HCT116 (cell line): ENCODE results near the gene SCGN.

Experiments
- CEBPB ChIP-seq: IDR thresholded peaks from 2 replicates; pipeline ENCODE4 v1.6.1; 2012; ENCODE audit warnings: low read depth
- CTCF ChIP-seq, 3 experiments: fragments of 200-600 bp in 1 of 3; sonication (generic) in 1 of 3; IDR thresholded peaks in 2 of 3; conservative IDR thresholded peaks in 1 of 3; 2 replicates each; pipeline ENCODE4 v1.5.1; 2012 to 2017; ENCODE audit warnings: low read depth in 2 of 3, low read length in 2 of 3, antibody characterized with exemption in 1 of 3, borderline replicate concordance in 1 of 3, control low read depth in 1 of 3, mild to moderate bottlenecking in 1 of 3, mixed read lengths in 1 of 3, mixed run types in 1 of 3, moderate library complexity in 1 of 3; ENCODE audit not compliant: insufficient read depth in 1 of 3
- EZH2 ChIP-seq: fragments of 200-600 bp; sonication (generic); IDR thresholded peaks from 2 replicates; pipeline ENCODE4 v1.6.1; 2017; ENCODE audit warnings: antibody characterized with exemption, mixed run types
- FOSL1 ChIP-seq: IDR thresholded peaks from 2 replicates; pipeline ENCODE4 v1.6.1; 2012; ENCODE audit warnings: low read depth
- POLR2A ChIP-seq: IDR thresholded peaks from 2 replicates; pipeline ENCODE4 v1.7.0; 2011; ENCODE audit warnings: borderline replicate concordance; ENCODE audit not compliant: insufficient read depth, insufficient read length; ENCODE audit errors: extremely low read depth
- REST ChIP-seq: IDR thresholded peaks from 2 replicates; pipeline ENCODE4 v1.6.1; 2012; ENCODE audit warnings: low read depth
- SRF ChIP-seq: IDR thresholded peaks from 2 replicates; pipeline ENCODE4 v1.6.1; 2012; ENCODE audit warnings: low read depth
- TCF7L2 ChIP-seq: IDR thresholded peaks from 2 replicates; pipeline ENCODE4 v1.7.0; 2011; ENCODE audit warnings: borderline replicate concordance, inconsistent platforms; ENCODE audit not compliant: insufficient read depth, insufficient read length; ENCODE audit errors: extremely low read depth

GRCh38 chr6:25608558-25609174 lies 43.3 kb upstream of the SCGN start:
- TF ChIP-seq TCF7L2: no peak
- no peak for TF ChIP-seq REST
- TF ChIP-seq CTCF (IDR thresholded peaks at IDR 0.05 in 2 of 3, conservative IDR thresholded peaks at IDR 0.05 in 1 of 3; ENCODE audit: borderline replicate concordance in 1 of 3, insufficient read depth in 1 of 3, low read depth in 2 of 3, low read length in 2 of 3): no peak
- TF ChIP-seq POLR2A: no peak
- TF ChIP-seq SRF: no peak
- TF ChIP-seq CEBPB: no peak
- no peak for TF ChIP-seq FOSL1
- TF ChIP-seq EZH2: no peak
